Left lung (tissue), 10 donors: Measurements from ENCODE around the gene RTCA. TPM values are rescaled to one million over a fixed set of nuclear protein-coding genes. Genes with fewer than 3 reads are reported as not detected.

Experiments
- ATAC-seq: fragments of 200-7000 bp; cut with Tn5 transposase; one replicate; pipeline ENCODE4 v1.9.1; 2020; ENCODE audit warnings: moderate library complexity
- DNase-seq, 4 donors: peaks; one replicate each; pipeline ENCODE4 v3.0.0-alpha.2; 2013 to 2020
- H3K27ac ChIP-seq, 2 donors: fragments of 200-600 bp; sonication (generic) in 1 of 2; one replicate each; pipeline versions ENCODE4 v1.5.0 to v1.8.0; 2020 to 2021
- H3K27me3 ChIP-seq, 2 donors: fragments of 200-600 bp; sonication (generic) in 1 of 2; one replicate each; pipeline versions ENCODE4 v1.5.0 to v1.8.0; 2020 to 2021
- H3K36me3 ChIP-seq, 2 donors: fragments of 200-600 bp; sonication (generic) in 1 of 2; one replicate each; pipeline versions ENCODE4 v1.5.0 to v1.8.0; 2020 to 2021
- H3K4me1 ChIP-seq, 2 donors: fragments of 200-600 bp; one replicate each; pipeline ENCODE4 v1.8.0; 2021
- H3K4me3 ChIP-seq, 2 donors: fragments of 200-600 bp; sonication (generic) in 1 of 2; one replicate each; pipeline versions ENCODE4 v1.5.0 to v1.8.0; 2020 to 2021; ENCODE audit warnings: mild to moderate bottlenecking in 1 of 2
- H3K9me3 ChIP-seq, 2 donors: fragments of 200-600 bp; sonication (generic) in 1 of 2; one replicate each; pipeline versions ENCODE4 v1.5.0 to v1.8.0; 2020 to 2021
- CTCF ChIP-seq, 2 donors: fragments of 200-600 bp; sonication (generic) in 1 of 2; IDR thresholded peaks; one replicate each; pipeline versions ENCODE4 v1.5.0 to v1.8.0; 2021; ENCODE audit warnings: antibody characterized with exemption in 2 of 2
- intact Hi-C, 2 donors: fragments of 100-400 bp; cut with DNase I; formaldehyde crosslinking; loops; one replicate each; pipeline versions ENCODE4 v1.11.2 to v1.14.2; 2022
- polyA plus RNA-seq, 6 donors: library from polyadenylated mRNA; unstranded; fragments of 120-200 nt; gene quantifications; one replicate each; pipeline ENCODE4 v1.2.1, GENCODE V29; 2013; ENCODE audit not compliant: insufficient read length in 6 of 6
- total RNA-seq, 2 donors: library from RNA; stranded (reverse); fragmentation: NEBNext Ultra II Directional; extraction: Animal tissue kit (Norgen Biotek cat#: 25700); gene quantifications; one replicate each; pipeline ENCODE4 v1.2.1, GENCODE V29; 2021
- donor health status: DM: no; HTN: yes; CAD: no.
- donor health status: DM: no; HTN: no; CAD: no.

The RTCA gene
- total and polyA plus RNA-seq, 8 donors: 26.7 to 38.7 (median 31.3) TPM

- Histone ChIP-seq H3K4me3 (no peak overlapping the region), H3K27ac (no peak overlapping the region), H3K36me3 (no peaks in the 10 kb centered on the region), H3K4me1 (peaks cover 6 to 22% of the 10 kb centered on the region in 2 donors), H3K9me3 (no peaks in the 10 kb centered on the region), H3K27me3 (no peaks in the 10 kb centered on the region)
- intact Hi-C loops: no loop called here
- no peak for TF ChIP-seq CTCF (IDR thresholded peaks at IDR 0.05)
- ATAC-seq (no peak), DNase-seq (no peak)
Measured at GRCh38 chr1:100246738-100247137, 19.3 kb upstream of the RTCA start.

- no peak for TF ChIP-seq CTCF (IDR thresholded peaks at IDR 0.05)
- DNase-seq (no peak), ATAC-seq (peak; percentile 18)
- intact Hi-C loops: no loop called here
- Histone ChIP-seq H3K4me1 (peaks cover 6 to 22% of the 10 kb centered on the region in 2 donors), H3K36me3 (no peaks in the 10 kb centered on the region), H3K4me3 (peak overlapping the region; percentile 60 to 85), H3K27ac (peak overlapping the region; percentile 71 to 80), H3K27me3 (no peaks in the 10 kb centered on the region), H3K9me3 (no peaks in the 10 kb centered on the region)
Measured at GRCh38 chr1:100249155-100249536, 16.9 kb upstream of the RTCA start.

- Histone ChIP-seq H3K27me3 (no peaks in the 10 kb centered on the region), H3K4me3 (peak within 1 kb of the TSS; percentile 60 to 85), H3K27ac (peak within 1 kb of the TSS; percentile 71 to 80), H3K36me3 (no peaks in the 10 kb centered on the region), H3K9me3 (no peaks in the 10 kb centered on the region), H3K4me1 (peaks cover 6 to 22% of the 10 kb centered on the region in 2 donors)
- no peak for TF ChIP-seq CTCF (IDR thresholded peaks at IDR 0.05)
- ATAC-seq (peak; percentile 100), DNase-seq (peak; percentile 91 to 97 (median 94))
- intact Hi-C loops: no loop called here
Measured at GRCh38 chr1:100249537-100250257, 16.3 kb upstream of the RTCA start, which contains the start of gene DBT. Gene DBT (minus strand): TSS chr1:100249834. CDS start chr1:100249820, 14 bp downstream.

- no peaks in the 10 kb centered on the region for H3K27me3 ChIP-seq
- H3K27ac ChIP-seq: peak overlapping the region in 1 of 2 donors; percentile 80
- no peak for TF ChIP-seq CTCF (IDR thresholded peaks at IDR 0.05)
- peak overlapping the region; percentile 60 to 85 for H3K4me3 ChIP-seq
- intact Hi-C loops: no loop called here
- no peaks in the 10 kb centered on the region for H3K36me3 ChIP-seq
- no peak for ATAC-seq
- peak in 1 of 4 donors; percentile 12 for DNase-seq
- no peaks in the 10 kb centered on the region for H3K9me3 ChIP-seq
- H3K4me1 ChIP-seq: peaks cover 6 to 22% of the 10 kb centered on the region in 2 donors
Measured at GRCh38 chr1:100250264-100250663, 15.8 kb upstream of the RTCA start.

GRCh38 chr1:100250807-100251206 is 15.2 kb upstream of the RTCA start:
- H3K4me1 ChIP-seq: peaks cover 6 to 22% of the 10 kb centered on the region in 2 donors
- ATAC-seq (no peak), DNase-seq (no peak)
- no peaks in the 10 kb centered on the region for H3K36me3 ChIP-seq
- H3K27me3 ChIP-seq: no peaks in the 10 kb centered on the region
- no peak for TF ChIP-seq CTCF (IDR thresholded peaks at IDR 0.05)
- H3K27ac ChIP-seq: no peak overlapping the region
- no peak overlapping the region for H3K4me3 ChIP-seq
- intact Hi-C loops: no loop called here
- no peaks in the 10 kb centered on the region for H3K9me3 ChIP-seq
